Mucosa of rectum (tissue), 2 donors: ENCODE results near the gene OTOF.

ENCODE experiments used
- H3K27ac ChIP-seq, 2 donors: one replicate each; pipeline ENCODE4 v1.7.0; 2013; ENCODE audit warnings: inconsistent platforms in 2 of 2, low read depth in 2 of 2, low read length in 2 of 2
- H3K27me3 ChIP-seq, 2 donors: one replicate each; pipeline ENCODE4 v1.7.0; 2013; ENCODE audit warnings: low read length in 2 of 2; ENCODE audit not compliant: control insufficient read depth in 2 of 2, insufficient read depth in 2 of 2
- H3K36me3 ChIP-seq, 2 donors: one replicate each; pipeline ENCODE4 v1.7.0; 2013; ENCODE audit warnings: low read length in 2 of 2; ENCODE audit not compliant: control insufficient read depth in 2 of 2, insufficient read depth in 2 of 2
- H3K4me1 ChIP-seq, 2 donors: one replicate each; pipeline ENCODE4 v1.7.0; 2013; ENCODE audit warnings: low read length in 2 of 2, mild to moderate bottlenecking in 1 of 2; ENCODE audit not compliant: control insufficient read depth in 2 of 2, insufficient read depth in 2 of 2
- H3K4me3 ChIP-seq, 2 donors: one replicate each; pipeline ENCODE4 v1.7.0; 2013; ENCODE audit warnings: low read length in 2 of 2
- H3K9ac ChIP-seq, 2 donors: one replicate each; pipeline ENCODE4 v1.7.0; 2013; ENCODE audit warnings: low read length in 2 of 2, low read depth in 1 of 2, mild to moderate bottlenecking in 1 of 2
- H3K9me3 ChIP-seq, 2 donors: one replicate each; pipeline ENCODE4 v1.7.0; 2013; ENCODE audit warnings: low read length in 2 of 2; ENCODE audit not compliant: control insufficient read depth in 2 of 2
- donor health status: healthy.
- donor health status: Normal muscosa, but diverticular disease.

Gene OTOF

DNA sequence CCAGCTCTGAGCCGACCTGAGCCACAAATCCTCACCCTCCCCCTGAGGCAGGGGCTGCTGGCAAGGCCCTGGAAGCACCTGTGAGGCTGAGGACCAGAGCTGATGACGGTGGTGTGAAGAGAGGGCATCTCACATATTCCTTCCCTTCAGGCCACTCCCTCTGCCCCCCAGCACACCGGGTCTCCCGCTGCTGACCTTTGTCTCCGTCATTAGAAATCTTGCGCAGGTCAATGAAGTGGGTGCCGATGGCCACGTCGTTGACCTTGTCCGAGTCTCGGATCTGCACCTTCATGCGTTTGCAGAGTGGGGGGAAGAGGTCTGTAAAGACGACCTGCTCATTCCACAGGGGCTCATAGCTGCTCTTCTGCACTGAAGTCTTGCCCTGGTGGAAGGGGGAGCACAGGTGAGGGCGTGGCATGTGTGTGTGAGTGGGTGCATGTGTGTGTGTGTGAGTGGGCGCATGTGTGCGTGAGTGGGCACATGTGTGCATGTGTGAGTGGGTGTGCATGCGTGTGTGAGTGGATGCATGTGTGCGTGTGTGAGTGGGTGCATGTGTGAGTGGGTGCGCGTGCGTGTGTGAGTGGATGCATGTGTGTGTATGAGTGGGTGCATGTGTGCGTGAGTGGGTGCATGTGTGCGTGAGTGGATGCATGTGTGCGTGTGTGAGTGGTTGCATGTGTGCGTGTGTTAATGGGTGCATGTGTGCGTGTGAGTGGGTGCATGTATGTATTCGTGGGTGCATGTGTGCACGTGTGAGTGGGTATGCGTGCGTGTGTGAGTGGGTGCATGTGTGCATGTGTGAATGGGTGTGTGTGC lies 4.5 kb upstream of the OTOF start:
- Histone ChIP-seq H3K4me1 (no peaks in the 10 kb centered on the region), H3K27ac (no peak overlapping the region), H3K9ac (no peak overlapping the region), H3K36me3 (no peaks in the 10 kb centered on the region), H3K4me3 (no peak overlapping the region), H3K9me3 (no peaks in the 10 kb centered on the region), H3K27me3 (no peaks in the 10 kb centered on the region)

DNA sequence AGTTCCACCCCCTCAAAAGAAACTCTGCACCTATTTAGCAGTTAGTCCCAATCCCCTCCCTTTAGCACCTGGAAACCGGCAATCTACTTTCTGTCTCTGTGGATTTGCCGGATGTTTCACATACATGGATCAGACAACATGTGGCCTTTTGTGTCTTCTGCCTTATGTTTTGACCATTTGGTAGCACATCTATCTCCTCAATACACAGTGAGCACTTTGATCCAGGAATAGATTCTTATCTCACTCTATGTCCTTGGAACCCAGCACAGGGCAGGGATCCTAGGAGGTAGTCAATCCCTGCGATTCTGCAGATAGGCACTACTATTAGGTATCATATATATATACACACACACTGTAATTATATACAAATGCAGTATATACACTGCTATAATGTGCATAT lies 3.8 kb upstream of the OTOF start:
- H3K9ac ChIP-seq = no peak overlapping the region
- no peaks in the 10 kb centered on the region for H3K27me3 ChIP-seq
- H3K4me1 ChIP-seq = no peaks in the 10 kb centered on the region
- H3K4me3 ChIP-seq = no peak overlapping the region
- H3K27ac ChIP-seq = no peak overlapping the region
- no peaks in the 10 kb centered on the region for H3K9me3 ChIP-seq
- H3K36me3 ChIP-seq = no peaks in the 10 kb centered on the region

DNA sequence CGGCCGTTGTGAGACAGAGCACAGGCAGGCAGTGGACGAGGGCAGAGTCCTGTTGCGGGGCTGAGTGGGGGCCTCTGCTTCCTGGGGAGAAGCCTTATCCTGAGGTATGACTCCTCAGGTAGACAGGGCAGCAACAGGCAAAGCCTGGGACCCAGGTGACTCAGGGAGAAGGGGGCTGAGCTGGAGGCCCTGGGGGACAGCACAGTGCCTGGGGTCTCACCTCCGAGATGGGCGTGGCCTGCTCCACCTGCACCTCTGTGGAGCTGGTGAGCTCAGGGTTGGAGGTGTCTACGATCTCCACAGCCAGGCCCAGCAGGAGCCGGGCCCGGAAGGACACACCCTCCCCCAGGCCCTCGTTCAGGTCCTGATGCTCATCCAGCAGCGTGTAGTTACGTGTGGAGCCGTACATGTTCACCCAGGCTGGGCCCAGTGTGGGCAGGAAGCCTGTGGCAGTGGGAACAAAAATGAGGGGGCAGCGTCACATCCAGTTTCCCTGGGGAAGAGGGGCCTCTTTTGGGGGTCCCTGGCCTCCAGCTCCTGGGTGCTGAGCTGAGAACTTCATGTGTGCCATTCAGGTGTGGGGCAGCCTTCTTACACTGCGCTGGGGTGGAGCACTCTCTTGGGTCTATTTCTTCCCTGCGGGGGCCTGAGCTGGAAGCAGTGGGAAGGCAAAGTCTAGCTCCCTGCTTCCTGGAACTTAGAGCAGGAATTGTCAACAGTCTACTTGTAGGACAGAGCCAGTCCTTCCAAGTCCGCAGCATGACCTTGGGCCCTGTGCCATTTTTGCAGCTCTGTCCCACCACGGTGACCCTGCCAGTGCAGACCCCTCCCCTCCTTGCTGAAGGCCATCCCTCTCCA lies 2.9 kb upstream of the OTOF start:
- no peaks in the 10 kb centered on the region for H3K4me1 ChIP-seq
- H3K9ac ChIP-seq = no peak overlapping the region
- no peaks in the 10 kb centered on the region for H3K36me3 ChIP-seq
- H3K4me3 ChIP-seq = no peak overlapping the region
- H3K27me3 ChIP-seq = no peaks in the 10 kb centered on the region
- H3K27ac ChIP-seq = no peak overlapping the region
- no peaks in the 10 kb centered on the region for H3K9me3 ChIP-seq

DNA sequence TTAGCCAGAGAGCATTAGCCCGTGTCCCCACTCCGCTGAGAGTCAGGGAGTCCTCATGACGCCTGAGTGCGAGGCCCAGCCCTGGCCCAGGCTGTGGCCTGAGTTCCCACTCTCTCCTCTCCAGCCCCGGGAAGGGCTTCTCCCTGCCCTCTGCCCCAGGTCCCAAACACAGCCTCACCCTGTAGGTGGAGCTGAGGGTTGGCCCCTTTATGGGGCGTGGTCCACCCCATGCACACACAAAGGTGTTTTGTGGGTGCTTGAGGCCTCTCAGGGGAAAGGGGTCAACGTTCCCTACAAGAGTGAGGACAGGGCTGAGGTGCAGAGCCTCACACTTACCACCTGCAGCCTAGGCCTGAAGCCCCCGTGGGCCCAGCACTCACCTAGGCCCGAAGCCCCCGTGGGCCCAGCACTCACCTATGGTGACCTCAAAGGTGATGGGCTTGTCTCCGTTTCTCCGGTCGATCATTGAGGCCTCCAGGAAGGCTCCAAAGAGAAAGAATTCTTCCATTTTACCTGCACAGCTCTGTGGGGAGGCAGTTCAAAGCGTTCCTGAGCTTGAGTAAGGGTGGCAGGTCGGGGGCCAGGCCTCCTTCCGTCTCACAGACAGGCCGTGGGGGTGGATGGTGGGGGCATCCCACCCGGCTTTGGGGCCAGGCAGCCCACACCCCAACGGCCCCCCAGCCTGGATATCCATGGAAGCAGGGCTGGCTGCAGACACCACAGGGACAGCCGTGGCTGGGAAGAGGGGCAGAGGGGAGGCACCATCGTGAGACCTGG lies 2.1 kb upstream of the OTOF start:
- Histone ChIP-seq H3K9ac (no peak overlapping the region), H3K36me3 (no peaks in the 10 kb centered on the region), H3K27ac (no peak overlapping the region), H3K4me1 (no peaks in the 10 kb centered on the region), H3K27me3 (no peaks in the 10 kb centered on the region), H3K9me3 (no peaks in the 10 kb centered on the region), H3K4me3 (no peak overlapping the region)

DNA sequence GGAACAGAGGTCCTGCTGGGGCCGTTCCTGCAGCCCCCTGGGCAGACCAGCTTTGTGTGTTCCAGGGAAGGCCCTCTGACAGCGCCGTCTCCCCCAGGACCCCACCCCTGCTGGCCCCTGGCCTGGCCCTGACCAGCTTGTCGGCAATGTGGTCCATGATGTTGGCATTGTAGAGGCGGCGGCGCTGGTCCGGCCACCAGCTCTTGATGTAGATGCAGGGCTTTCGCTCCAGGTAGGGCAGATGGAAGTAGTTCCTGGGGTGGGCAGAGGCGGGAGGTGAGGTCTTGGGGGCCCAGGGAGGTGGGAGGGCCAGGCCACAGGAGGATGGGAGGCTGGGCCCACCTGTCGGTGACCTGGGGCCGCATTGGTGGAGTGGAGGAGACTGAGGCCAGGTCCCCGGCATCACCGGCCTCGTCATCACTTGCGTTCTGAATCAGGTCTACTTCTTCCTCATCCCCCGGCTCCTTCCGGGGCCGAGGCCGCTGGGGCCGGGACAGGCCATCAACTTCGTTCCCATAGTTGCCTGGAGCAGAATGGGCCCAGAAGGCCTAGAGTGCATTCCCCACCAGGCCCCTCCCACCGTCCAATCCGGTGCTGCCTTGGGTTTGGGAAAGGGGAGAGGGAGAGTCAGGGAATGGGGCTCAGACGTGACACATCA lies 1.3 kb upstream of the OTOF start:
- no peaks in the 10 kb centered on the region for H3K4me1 ChIP-seq
- no peaks in the 10 kb centered on the region for H3K27me3 ChIP-seq
- no peaks in the 10 kb centered on the region for H3K9me3 ChIP-seq
- H3K9ac ChIP-seq = no peak overlapping the region
- no peak overlapping the region for H3K27ac ChIP-seq
- no peak overlapping the region for H3K4me3 ChIP-seq
- H3K36me3 ChIP-seq = no peaks in the 10 kb centered on the region

DNA sequence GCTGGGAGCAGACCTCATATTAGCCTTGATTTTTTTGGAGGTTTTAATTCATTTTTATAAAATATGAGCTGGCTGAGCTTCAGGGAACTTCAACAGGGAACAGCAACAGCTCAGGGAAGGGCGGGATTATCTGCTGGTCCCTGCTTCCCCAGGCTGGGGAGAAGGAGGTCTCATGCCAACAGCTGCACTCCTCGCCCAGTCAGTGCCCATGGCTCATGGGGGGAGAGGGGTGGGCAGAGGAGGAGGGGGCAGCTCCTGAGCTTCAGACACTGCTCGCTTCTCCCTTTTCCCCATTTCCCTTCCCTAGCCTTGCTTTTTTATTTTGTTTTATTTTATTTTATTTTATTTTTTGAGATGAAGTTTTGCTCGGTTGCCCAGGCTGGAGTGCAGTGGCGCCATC lies 442 bp upstream of the OTOF start:
- no peak overlapping the region for H3K9ac ChIP-seq
- H3K27me3 ChIP-seq = no peaks in the 10 kb centered on the region
- no peaks in the 10 kb centered on the region for H3K9me3 ChIP-seq
- no peak overlapping the region for H3K4me3 ChIP-seq
- no peaks in the 10 kb centered on the region for H3K4me1 ChIP-seq
- H3K27ac ChIP-seq = no peak overlapping the region
- no peaks in the 10 kb centered on the region for H3K36me3 ChIP-seq

DNA sequence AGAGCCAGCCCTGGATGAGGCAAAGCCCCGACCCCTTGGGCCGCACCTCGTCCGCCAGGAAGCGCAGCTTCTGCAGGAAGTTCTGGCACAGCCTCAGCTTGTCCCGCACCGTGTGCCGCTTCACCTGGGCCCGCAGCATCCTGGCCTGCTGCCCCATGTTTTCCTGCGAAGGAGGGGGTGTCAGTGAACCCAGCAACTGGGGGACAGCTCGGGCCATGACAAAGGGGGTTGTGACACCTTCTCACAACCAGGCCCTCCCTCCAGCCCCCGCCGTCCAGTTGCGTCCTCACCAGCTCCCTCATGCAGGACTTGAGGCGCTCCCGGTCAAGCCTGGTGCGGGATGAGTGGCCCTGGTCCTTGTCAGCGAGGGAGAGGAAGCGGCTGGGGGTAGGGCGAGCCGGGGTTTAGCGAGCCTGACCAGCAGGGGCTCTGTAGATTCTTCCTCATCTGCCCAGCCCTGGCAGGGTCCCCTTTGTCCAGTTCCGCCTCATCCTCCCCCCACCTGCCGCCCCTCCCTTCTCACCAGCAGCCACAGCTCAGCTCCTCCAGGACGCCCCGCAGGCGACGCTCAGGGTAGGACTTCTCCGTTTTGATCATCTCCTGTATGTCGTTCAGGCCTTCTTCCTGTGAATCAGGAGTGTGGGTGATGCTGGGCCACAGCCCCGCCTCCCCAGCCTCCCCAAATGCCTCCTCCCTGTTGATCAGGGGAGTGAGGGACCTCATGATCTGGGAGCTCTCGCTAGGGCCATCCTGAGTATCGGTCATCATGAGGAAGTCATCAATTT lies 606 bp downstream of the OTOF start:
- Histone ChIP-seq H3K27ac (no peak overlapping the region), H3K9ac (no peak overlapping the region), H3K9me3 (no peaks in the 10 kb centered on the region), H3K27me3 (no peaks in the 10 kb centered on the region), H3K36me3 (no peaks in the 10 kb centered on the region), H3K4me3 (no peak overlapping the region), H3K4me1 (no peaks in the 10 kb centered on the region)

DNA sequence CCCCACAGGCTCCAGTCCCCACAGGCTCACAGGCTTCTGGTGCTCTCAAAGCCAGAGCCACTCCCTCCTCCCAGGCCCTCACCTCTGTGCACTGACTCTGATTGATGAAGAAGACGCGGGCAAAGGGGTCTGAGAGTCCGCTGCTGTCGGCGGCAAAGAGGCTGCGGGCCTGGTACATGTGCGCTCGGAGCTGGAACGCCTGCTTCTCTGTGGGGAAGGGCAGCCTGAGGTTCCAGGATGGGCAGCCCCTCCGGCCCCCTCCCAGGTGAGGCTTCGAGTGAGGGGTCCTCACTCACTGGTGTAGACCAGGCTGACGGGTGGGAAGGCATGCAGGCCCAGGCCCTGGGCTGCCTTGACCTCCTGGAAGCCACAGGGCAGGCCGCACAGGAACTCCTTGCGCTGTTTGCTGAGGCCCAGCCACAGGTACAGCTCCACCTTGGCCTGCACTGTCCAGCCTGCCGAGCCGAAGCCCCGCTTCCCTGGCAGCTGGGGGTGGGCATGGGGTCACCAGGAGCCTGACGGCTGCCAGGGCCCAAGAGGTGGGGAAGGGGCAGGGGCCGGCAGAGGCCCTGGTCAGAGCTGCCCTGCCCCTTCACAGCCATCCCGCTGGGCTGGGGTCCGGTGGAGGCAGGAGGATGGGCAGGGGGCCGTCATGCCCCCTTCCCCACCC lies 2.0 kb downstream of the OTOF start:
- no peaks in the 10 kb centered on the region for H3K36me3 ChIP-seq
- H3K27me3 ChIP-seq = no peaks in the 10 kb centered on the region
- H3K9me3 ChIP-seq = no peaks in the 10 kb centered on the region
- no peak overlapping the region for H3K27ac ChIP-seq
- H3K9ac ChIP-seq = no peak overlapping the region
- H3K4me1 ChIP-seq = no peaks in the 10 kb centered on the region
- no peak overlapping the region for H3K4me3 ChIP-seq

DNA sequence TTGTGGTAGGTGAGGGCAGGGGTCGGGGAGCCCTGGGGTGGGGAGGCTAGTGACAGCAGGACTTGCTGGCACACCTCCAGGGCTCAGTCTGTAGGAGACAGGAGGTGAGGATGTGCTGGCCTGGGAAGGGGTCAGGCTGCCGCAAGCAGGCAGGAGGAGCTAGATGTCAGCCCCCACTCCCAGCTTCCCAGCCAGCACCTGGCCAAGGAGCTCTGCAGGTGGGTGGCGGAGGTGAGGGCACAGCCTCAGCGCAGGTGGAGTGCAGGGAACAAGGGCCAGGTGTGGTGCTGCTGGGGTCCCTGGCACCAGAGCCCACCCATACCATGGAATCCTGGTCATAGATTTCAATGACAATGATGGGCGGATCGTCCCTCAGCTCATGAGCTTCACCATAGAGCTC lies 2.9 kb downstream of the OTOF start:
- Histone ChIP-seq H3K9me3 (no peaks in the 10 kb centered on the region), H3K9ac (no peak overlapping the region), H3K4me1 (no peaks in the 10 kb centered on the region), H3K27me3 (no peaks in the 10 kb centered on the region), H3K36me3 (no peaks in the 10 kb centered on the region), H3K4me3 (no peak overlapping the region), H3K27ac (no peak overlapping the region)
